Measurements from ENCODE around the gene PCSK5.

- TF ChIP-seq, protein P1, sequence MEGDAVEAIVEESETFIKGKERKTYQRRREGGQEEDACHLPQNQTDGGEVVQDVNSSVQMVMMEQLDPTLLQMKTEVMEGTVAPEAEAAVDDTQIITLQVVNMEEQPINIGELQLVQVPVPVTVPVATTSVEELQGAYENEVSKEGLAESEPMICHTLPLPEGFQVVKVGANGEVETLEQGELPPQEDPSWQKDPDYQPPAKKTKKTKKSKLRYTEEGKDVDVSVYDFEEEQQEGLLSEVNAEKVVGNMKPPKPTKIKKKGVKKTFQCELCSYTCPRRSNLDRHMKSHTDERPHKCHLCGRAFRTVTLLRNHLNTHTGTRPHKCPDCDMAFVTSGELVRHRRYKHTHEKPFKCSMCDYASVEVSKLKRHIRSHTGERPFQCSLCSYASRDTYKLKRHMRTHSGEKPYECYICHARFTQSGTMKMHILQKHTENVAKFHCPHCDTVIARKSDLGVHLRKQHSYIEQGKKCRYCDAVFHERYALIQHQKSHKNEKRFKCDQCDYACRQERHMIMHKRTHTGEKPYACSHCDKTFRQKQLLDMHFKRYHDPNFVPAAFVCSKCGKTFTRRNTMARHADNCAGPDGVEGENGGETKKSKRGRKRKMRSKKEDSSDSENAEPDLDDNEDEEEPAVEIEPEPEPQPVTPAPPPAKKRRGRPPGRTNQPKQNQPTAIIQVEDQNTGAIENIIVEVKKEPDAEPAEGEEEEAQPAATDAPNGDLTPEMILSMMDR (IDR thresholded peaks at IDR 0.05; ENCODE audit: control extremely low read depth in 1 of 3, insufficient read depth in 1 of 3, low read depth in 1 of 3, low read length in 3 of 3), result no peak
- no peak for TF ChIP-seq BCL11A (IDR thresholded peaks at IDR 0.05; ENCODE audit: low read depth in 2 of 2, low read length in 2 of 2)
- TF ChIP-seq POLR2A (IDR thresholded peaks at IDR 0.05; ENCODE audit: control extremely low read depth in 1 of 2, low read depth in 2 of 2, low read length in 2 of 2), result no peak
- no peak for TF ChIP-seq POU5F1 (IDR thresholded peaks at IDR 0.05; ENCODE audit: low read depth, low read length)
- no peak for TF ChIP-seq TAF1 (IDR thresholded peaks at IDR 0.05; ENCODE audit: low read depth, low read length)
- TF ChIP-seq NRF1 (IDR thresholded peaks at IDR 0.05; ENCODE audit: low read depth, low read length), result no peak
- TF ChIP-seq FOSL1 (IDR thresholded peaks at IDR 0.05; ENCODE audit: insufficient read depth, low read depth, low read length), result no peak
- TF ChIP-seq POLR2AphosphoS5 (IDR thresholded peaks at IDR 0.05; ENCODE audit: low read depth, low read length), result no peak
Observed at GRCh38 chr9:75850459-75851200, 39.8 kb upstream of the PCSK5 start.
